Neural cell (in vitro differentiated cells): Measurements from ENCODE around the gene SCTR.

Experiments used
- EP300 ChIP-seq: fragments of 450-650 bp; conservative IDR thresholded peaks from 2 replicates; pipeline ENCODE4 v1.6.1; 2014; ENCODE audit warnings: antibody characterized with exemption, mild to moderate bottlenecking, moderate library complexity; ENCODE audit not compliant: poor library complexity, severe bottlenecking
- RAD21 ChIP-seq: fragments of 450-650 bp; conservative IDR thresholded peaks from 2 replicates; pipeline ENCODE4 v1.6.1; 2014; ENCODE audit warnings: antibody characterized with exemption, mild to moderate bottlenecking, moderate library complexity
- TF ChIP-seq, protein P1 (sequence below): fragments of 450-650 bp; IDR thresholded peaks from 2 replicates; pipeline ENCODE4 v1.5.1; 2014; ENCODE audit warnings: antibody characterized with exemption, mild to moderate bottlenecking, moderate library complexity; ENCODE audit not compliant: poor library complexity, severe bottlenecking

DNA sequence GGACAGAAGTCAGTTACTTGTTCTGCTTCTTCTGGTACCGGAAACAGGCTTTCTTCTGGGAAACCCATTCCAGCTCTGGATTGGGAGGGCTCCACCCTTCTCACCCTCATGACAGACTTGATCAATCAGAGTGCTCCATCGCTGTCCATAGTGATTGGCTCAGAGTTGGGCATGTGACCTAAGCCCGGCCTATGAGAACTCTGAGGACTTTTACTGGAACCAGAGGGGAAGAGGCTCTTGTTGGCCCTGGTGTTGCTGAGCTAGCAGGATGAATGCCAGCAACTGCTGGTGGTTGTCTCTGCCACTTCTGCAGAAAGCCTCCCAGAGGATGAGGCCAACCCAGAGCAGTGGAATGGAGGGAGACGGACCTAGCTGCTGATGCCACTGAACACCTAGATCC is 59.3 kb downstream of the SCTR start:
- TF ChIP-seq, protein P1, sequence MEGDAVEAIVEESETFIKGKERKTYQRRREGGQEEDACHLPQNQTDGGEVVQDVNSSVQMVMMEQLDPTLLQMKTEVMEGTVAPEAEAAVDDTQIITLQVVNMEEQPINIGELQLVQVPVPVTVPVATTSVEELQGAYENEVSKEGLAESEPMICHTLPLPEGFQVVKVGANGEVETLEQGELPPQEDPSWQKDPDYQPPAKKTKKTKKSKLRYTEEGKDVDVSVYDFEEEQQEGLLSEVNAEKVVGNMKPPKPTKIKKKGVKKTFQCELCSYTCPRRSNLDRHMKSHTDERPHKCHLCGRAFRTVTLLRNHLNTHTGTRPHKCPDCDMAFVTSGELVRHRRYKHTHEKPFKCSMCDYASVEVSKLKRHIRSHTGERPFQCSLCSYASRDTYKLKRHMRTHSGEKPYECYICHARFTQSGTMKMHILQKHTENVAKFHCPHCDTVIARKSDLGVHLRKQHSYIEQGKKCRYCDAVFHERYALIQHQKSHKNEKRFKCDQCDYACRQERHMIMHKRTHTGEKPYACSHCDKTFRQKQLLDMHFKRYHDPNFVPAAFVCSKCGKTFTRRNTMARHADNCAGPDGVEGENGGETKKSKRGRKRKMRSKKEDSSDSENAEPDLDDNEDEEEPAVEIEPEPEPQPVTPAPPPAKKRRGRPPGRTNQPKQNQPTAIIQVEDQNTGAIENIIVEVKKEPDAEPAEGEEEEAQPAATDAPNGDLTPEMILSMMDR = no peak
- TF ChIP-seq EP300 (no peak), RAD21 (no peak)
